HG03060 (cell line): ENCODE measurements around the gene ABLIM1.

Experiments
- ATAC-seq: cut with Tn5 transposase; IDR thresholded peaks from one replicate; pipeline ENCODE4 v1.9.1; 2021; ENCODE audit warnings: low read depth, moderate number of reproducible peaks; ENCODE audit not compliant: unreplicated experiment

ABLIM1 gene

DNA sequence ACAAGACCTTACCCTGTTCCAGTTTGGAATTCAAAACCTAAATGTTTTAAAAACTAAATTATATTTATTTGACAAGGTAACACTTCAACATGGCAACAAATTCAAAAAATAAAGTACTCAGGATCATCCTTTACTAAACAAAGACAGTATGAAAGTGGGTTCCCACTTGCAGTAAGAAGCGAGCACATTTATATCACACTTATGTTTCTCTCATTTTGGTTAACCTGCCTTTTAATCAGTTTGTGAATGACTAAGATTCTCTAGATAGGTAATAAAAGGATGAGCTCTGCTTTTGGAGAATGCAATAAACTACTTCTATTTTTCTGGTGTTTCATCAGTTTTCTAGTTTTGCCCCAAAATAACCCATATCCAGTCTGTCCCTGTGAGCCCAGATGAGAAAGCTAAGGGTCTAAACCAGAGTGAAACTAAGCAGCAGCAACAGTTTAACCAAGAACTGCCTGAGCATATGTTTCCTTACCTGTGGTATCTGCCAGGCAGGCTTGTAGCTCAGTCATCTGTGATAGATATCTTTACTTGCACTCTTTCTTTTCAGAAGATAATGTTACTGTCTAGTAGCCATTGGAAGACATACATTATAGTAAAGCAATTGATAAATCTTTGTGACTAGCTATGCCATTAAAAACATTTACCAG lies 64.1 kb downstream of the ABLIM1 start:
- no peak for ATAC-seq

GRCh38 chr10:114593240-114593792 lies 64.8 kb downstream of the ABLIM1 start:
- ATAC-seq = no peak

DNA sequence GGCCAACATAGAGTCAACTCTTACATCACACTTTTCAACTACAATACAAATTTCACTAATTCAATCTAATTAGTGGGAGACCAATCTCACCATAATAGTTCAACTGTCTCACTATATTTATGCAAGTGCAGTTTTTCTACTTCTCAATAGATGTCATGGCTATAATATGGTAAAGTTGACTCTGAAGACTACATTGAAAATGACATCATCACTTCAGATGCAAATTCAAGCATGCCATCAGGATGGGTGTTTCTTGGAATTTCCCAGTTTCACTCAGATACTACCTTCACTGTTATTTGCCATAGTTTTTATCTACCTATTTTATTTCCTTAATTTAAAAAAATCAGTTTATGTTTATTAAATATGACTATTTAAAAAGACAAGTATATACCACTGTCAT lies 67.1 kb downstream of the ABLIM1 start:
- no peak for ATAC-seq

DNA sequence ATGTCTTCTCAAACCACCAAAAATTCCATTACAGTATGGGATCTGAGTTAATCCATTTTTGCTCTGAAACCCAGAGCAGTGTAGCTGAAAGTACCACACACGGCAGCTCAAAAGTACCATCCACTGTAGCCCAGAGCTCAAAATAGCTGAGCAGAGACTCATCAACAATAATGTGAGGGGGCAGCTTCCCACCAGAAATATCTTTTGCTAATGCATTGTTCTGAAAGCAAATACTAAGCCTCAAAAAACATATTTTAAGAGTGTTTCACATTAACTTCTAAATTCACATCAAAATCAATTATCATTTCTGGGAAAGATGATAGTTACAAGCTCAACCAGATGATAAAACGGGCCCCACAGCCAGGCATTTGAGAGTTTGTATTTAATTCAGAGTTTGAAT lies 73.7 kb downstream of the ABLIM1 start:
- no peak for ATAC-seq

- ATAC-seq = no peak
Measured at GRCh38 chr10:114581071-114581470, 77.0 kb downstream of the ABLIM1 start.

DNA sequence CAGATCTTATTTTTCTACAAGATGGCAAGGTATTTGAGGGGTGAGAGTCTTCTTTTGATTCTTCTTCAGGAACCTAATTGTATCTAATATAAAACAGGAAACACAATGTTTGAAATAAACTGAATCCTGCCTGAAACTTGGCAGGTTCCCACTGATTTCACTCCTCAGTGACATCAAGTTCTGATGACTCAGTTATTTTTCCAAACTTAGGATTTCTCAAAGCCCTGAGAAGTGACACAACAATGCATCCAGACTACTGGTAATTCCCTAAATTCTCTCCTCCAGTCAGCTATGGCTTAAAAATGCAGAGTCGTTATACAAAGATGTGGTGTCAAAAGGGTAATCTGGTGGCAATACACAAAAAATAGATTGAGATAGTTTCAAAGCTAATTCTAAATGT lies 80.9 kb downstream of the ABLIM1 start:
- no peak for ATAC-seq

DNA sequence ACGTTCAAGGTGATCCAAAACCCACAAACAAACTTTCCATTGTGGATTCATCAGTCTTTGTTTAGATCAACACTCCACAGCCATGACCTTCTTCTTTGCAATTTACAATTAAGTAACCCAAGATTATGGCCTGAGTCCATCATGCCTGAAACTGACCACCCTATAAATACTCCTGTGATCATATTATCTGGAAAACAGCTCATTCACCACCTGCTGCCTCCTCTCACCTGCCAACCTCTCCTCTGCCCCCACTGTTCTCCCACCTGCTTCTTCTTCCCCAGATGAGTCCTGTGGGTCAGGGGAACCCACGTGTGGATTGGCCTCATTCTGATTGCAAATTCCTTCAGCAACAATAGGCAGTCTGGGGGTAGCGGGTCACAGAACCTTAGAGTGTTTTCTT lies 81.4 kb downstream of the ABLIM1 start:
- no peak for ATAC-seq

- no peak for ATAC-seq
Measured at GRCh38 chr10:114576132-114576487, 82.0 kb downstream of the ABLIM1 start.

- ATAC-seq = no peak
Measured at GRCh38 chr10:114575417-114576131, 82.5 kb downstream of the ABLIM1 start.

DNA sequence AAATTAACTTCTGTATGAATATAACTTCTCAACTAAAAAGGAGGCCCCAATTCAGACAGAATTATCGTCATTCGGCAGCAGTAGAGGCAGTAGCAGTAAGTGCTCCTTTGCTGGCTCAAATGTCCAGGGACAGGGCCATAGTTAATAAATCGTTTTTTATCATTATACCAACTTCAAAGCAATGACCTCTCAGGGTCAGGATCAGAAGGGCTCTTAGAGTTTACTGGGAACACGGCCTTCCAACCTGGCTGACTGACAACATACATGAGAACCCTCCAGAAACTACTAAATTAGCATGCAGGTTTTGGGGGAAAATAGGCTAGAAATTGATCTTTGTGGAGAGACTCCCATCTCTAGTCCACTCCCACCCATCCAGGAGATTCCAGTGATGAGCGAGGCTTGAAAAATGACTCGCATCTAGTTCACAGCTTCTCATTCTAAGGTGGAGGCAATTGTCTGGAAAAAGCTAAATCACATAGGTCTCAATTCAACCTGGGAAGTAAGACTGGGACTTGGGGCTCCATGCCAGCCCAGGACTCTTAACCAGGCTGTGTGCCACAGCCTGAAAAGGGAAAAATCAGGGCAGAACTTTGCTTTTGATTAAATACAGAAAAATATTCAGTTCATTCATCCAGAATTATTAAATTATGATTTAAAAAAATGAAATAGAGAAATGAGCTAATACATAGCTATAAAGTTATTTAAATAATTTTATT lies 84.6 kb downstream of the ABLIM1 start:
- no peak for ATAC-seq

- ATAC-seq = no peak
Measured at GRCh38 chr10:114571316-114571999, 86.6 kb downstream of the ABLIM1 start.

DNA sequence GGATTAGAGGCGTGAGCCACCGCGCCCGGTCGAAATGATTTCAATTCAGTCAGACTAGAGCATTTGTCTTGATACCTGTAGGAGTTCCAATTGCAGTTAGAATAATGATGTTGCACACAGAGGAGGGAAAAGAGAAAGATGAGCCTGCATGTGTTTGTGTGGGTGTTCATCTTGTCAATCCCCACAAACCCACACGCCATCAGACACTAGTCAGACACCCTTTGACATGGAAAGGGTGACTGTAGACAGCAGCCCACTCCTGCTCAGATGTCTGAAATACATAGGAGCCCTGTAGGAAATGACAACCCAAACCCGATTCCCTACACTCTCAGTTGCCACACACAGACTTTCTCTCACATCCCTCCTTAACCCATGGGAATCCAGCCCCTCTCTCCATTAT lies 92.0 kb downstream of the ABLIM1 start:
- ATAC-seq = no peak

DNA sequence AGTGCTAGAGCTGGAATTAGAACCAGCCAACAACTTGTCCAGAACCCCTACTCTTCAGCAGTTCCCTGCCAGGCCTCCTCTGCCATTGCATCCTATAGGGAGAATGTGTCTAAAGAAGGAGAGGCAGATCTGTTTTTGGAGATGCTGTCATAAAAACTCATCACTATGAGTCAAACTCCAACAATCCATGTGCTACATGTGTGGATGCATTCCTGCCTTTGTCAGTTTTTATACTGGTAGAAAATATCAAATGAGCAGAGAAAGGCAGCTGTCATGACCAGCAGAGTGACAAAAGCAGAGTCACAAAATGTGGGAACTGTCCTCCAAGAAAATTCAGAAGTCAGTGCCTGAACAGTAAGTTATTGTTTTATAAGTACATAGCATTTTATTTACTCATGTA lies 93.0 kb downstream of the ABLIM1 start:
- no peak for ATAC-seq

DNA sequence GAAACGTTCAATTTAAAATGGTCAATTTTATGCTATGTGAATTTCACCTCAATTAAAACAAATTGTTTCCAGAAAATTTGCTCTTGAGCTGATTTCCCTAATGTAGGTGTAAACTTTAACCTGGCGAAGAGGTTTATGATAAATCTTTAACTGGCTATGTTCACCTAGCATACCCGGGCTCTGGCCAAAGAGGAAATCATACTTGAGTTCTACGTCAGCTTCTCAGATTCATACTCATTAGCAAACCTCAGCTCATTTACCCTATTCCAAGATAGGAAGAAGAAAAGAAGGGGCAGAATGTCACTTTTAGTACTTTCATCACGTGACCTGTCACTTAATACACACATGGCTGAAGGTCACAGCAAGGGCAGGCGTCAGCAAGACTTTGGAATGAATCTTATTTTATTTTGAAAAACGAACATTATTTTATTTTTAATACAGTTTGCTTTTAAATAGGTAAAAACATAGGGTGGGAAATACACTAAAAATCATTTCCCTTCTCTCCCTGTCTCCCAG lies 97.0 kb downstream of the ABLIM1 start:
- ATAC-seq = no peak

GRCh38 chr10:114560144-114560543 lies 97.9 kb downstream of the ABLIM1 start:
- no peak for ATAC-seq

GRCh38 chr10:114559636-114560035 lies 98.4 kb downstream of the ABLIM1 start:
- no peak for ATAC-seq

DNA sequence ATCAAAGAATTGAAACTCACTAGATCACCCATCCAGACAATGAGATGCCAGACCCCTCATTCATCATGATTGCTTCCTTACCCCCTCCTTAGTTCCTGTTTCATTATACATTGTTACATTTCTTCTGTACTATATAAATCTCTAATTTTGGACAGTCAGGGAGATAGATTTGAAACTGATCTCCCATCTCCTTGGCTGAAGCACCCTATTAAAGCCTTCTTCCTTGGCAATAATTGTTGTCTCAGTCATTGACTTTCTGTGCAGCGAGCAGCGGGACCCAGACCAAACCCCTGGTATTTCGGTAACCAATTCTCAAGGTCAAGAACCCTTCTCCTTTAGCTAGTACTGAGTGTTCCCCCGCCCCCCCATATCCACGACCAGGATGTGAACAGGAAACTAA lies 100.2 kb downstream of the ABLIM1 start:
- no peak for ATAC-seq

- no peak for ATAC-seq
Measured at GRCh38 chr10:114556236-114557122, 101.6 kb downstream of the ABLIM1 start.

GRCh38 chr10:114553436-114553835 lies 104.6 kb downstream of the ABLIM1 start:
- no peak for ATAC-seq

DNA sequence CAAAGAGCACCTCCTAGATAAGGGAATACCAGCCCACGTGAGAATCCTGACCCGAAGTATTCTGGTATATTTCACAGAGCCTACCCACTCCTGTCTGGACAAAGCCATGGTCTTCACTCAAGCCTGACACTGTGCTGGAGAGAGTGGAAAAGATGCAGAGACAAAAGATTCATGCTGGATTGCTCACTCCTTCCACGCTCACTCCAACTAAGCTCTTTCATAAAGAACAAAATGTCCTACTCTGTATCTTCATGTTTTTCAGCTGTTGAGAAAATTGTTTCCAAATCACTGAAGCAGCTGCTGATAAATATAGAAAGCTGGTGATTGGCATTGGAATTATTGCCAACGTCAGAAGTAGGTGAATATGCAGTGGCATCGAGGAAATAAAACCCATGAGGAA lies 106.0 kb downstream of the ABLIM1 start:
- ATAC-seq = no peak
